Stomach (tissue), 9 donors: ENCODE data around the gene ZNF620. TPM values are rescaled to one million over a fixed set of nuclear protein-coding genes. Genes with fewer than 3 reads are reported as not detected.

ENCODE experiments used
- DNase-seq, 2 donors: peaks; one replicate each; pipeline versions ENCODE4 v3.0.0 to v3.0.0-alpha.2; 2013 to 2019
- H3K27ac ChIP-seq, 5 donors: fragments of 200-600 bp in 4 of 5; sonication (generic) in 4 of 5; one replicate each; pipeline ENCODE4 v1.5.1; 2013 to 2019; ENCODE audit warnings: mild to moderate bottlenecking in 1 of 5, moderate library complexity in 1 of 5
- H3K27me3 ChIP-seq, 3 donors: fragments of 200-600 bp; sonication (generic); one replicate each; pipeline ENCODE4 v1.5.1; 2017 to 2019; ENCODE audit warnings: mixed run types in 1 of 3
- H3K36me3 ChIP-seq, 4 donors: fragments of 200-600 bp; sonication (generic); 1 replicate in 3 of 4; 2 replicates in 1 of 4; pipeline ENCODE4 v1.5.1; 2016 to 2019
- H3K4me1 ChIP-seq, 4 donors: fragments of 200-600 bp; sonication (generic); one replicate each; pipeline ENCODE4 v1.5.1; 2016 to 2019
- H3K4me3 ChIP-seq, 4 donors: fragments of 200-600 bp; sonication (generic) in 3 of 4; one replicate each; pipeline ENCODE4 v1.5.1; 2016 to 2019; ENCODE audit warnings: mild to moderate bottlenecking in 1 of 4
- H3K9me3 ChIP-seq, 4 donors: fragments of 200-600 bp; sonication (generic); one replicate each; pipeline ENCODE4 v1.5.1; 2016 to 2019
- CTCF ChIP-seq, 7 experiments: fragments of 450-650 bp in 4 of 7; fragments of 200-600 bp in 3 of 7; sonication (generic) in 3 of 7; IDR thresholded peaks; one replicate each; pipeline ENCODE4 v1.5.1; 2016 to 2019; ENCODE audit warnings: antibody characterized with exemption in 7 of 7, control low read depth in 2 of 7, mild to moderate bottlenecking in 1 of 7
- EP300 ChIP-seq: sonication (generic); formaldehyde crosslinking; IDR thresholded peaks from one replicate; pipeline ENCODE4 v1.6.1; 2017; ENCODE audit warnings: antibody characterized with exemption
- POLR2A ChIP-seq, 4 donors: fragments of 450-650 bp; IDR thresholded peaks; one replicate each; pipeline ENCODE4 v1.6.1; 2016; ENCODE audit warnings: antibody characterized with exemption in 4 of 4, control low read depth in 2 of 4, mild to moderate bottlenecking in 1 of 4, moderate library complexity in 1 of 4
- POLR2AphosphoS5 ChIP-seq, 3 donors: sonication (generic); formaldehyde crosslinking; IDR thresholded peaks; one replicate each; pipeline ENCODE4 v1.6.1; 2016; ENCODE audit warnings: antibody characterized with exemption in 3 of 3
- WGBS, 5 donors: extraction: QIAGEN DNeasy Blood & Tissue Kit in 3 of 5; methylation state at CpG; one replicate each; pipeline versions ENCODE4 v1.1.5 to v1.1.7; 2013 to 2018; 5-methylcytosine and 5-hydroxymethylcytosine counted together
- intact Hi-C: fragments of 100-400 bp; cut with DNase I; formaldehyde crosslinking; loops from one replicate; pipeline ENCODE4 v1.15.1; 2023; ENCODE audit warnings: low total_unique reads
- polyA plus RNA-seq, 3 donors: library from polyadenylated mRNA; stranded (reverse); fragments of 200-250 nt; gene quantifications; one replicate each; pipeline ENCODE4 v1.2.3, GENCODE V29; 2013
- total RNA-seq, 5 donors: library from RNA; depleted of rRNA; stranded (reverse); fragments of >200 nt; gene quantifications; one replicate each; pipeline versions ENCODE4 v1.1.0 to v1.2.3, GENCODE V29; 2014 to 2016
- donor health status: healthy with polysubstance abuse.
- donor health status: Bipolar disorder and iron deficiency.
- donor health status: healthy.

Gene ZNF620
- total and polyA plus RNA-seq, 8 donors: 0.92 to 77.0 (median 1.7) TPM; not detected in 1

DNA sequence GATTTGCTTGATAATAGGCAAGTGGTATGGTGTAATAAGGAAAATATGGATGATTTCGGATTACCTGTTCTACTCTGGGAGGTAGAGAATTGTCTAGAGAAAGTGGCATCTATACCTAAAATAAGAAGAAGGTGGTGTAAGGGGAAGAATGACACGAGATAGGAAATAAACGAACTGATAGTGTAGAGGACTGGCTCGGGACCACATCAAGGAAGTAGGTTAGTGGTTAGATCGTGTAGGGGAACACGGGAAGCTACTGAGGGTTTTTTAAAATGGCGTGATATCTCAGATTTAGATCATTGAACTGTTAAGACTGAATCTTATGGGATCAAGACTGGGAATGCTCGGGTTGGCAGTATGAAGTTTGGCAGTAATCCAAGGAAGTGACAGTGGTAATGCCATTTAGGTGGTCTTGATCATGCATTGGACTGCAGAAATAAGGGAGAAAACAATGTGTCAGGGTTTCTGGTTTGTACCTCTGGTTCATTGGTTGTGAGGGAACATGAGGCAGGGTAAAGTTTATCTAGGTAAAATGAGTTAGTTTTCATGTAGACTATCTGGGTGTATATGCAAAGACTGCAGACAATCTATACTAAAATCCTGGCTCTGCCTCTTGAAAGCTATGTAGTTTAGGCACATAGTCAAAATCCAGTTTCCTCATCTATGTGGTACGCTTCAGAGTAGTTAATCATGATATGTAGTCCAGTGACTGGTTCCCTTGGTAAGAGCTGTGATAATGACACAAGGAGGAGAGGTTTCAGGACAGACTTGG lies 41.3 kb upstream of the ZNF620 start:
- peaks cover 0 to 16% (median 6%) of the 10 kb centered on the region in 4 donors for H3K4me1 ChIP-seq
- TF ChIP-seq EP300 (no peak), CTCF (IDR thresholded peaks at IDR 0.05) (no peak), POLR2A (IDR thresholded peaks at IDR 0.05) (no peak), POLR2AphosphoS5 (IDR thresholded peaks at IDR 0.05) (no peak)
- H3K27ac ChIP-seq: no peak overlapping the region
- no peak for DNase-seq
- no peaks in the 10 kb centered on the region for H3K27me3 ChIP-seq
- no peaks in the 10 kb centered on the region for H3K9me3 ChIP-seq
- no peak overlapping the region for H3K4me3 ChIP-seq
- intact Hi-C loops: no loop called here
- 63 to 77% (median 66%) methylated on average over 8 to 9 of the region's 9 CpGs for WGBS, 5 donors
- peaks cover 44 to 79% (median 73%) of the 10 kb centered on the region in 4 donors for H3K36me3 ChIP-seq

DNA sequence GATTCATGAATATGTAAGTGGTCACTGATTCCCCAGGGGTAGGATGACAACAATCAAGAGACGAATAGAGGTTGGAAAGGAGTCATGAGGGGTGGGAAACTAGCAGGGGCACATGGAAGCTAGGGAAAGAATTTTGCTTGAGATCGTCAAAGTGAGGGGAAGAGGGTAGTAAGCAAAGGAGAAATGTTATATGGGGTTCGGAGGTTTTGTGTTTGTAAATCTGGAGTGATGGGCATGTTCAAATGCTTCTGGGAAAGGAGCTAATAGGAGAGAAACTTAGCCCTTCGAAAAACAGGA lies 40.8 kb upstream of the ZNF620 start:
- no peak for TF ChIP-seq POLR2AphosphoS5 (IDR thresholded peaks at IDR 0.05)
- no peak for TF ChIP-seq POLR2A (IDR thresholded peaks at IDR 0.05)
- no peak for TF ChIP-seq EP300
- no peak for TF ChIP-seq CTCF (IDR thresholded peaks at IDR 0.05)
- H3K36me3 ChIP-seq: peaks cover 43 to 73% (median 68%) of the 10 kb centered on the region in 4 donors
- WGBS, 5 donors: 68 to 89% (median 81%) methylated on average over 4 of the region's 4 CpGs

GRCh38 chr3:40465456-40465855 lies 40.4 kb upstream of the ZNF620 start:
- intact Hi-C loops: no loop called here
- TF ChIP-seq POLR2AphosphoS5 (IDR thresholded peaks at IDR 0.05): no peak
- TF ChIP-seq POLR2A (IDR thresholded peaks at IDR 0.05): no peak
- no peak for TF ChIP-seq CTCF (IDR thresholded peaks at IDR 0.05)
- no peak for TF ChIP-seq EP300
- Histone ChIP-seq H3K36me3 (peaks cover 39 to 69% (median 64%) of the 10 kb centered on the region in 4 donors), H3K9me3 (no peaks in the 10 kb centered on the region), H3K27me3 (no peaks in the 10 kb centered on the region), H3K4me3 (no peak overlapping the region), H3K27ac (no peak overlapping the region), H3K4me1 (peaks cover 0 to 7% (median 3%) of the 10 kb centered on the region in 4 donors)
- 81 to 93% (median 87%) methylated on average over 2 of the region's 2 CpGs for WGBS, 5 donors
- DNase-seq: no peak

More for the DNA sequence above, 40.8 kb upstream of the ZNF620 start:
- Histone ChIP-seq H3K9me3 (no peaks in the 10 kb centered on the region), H3K27me3 (no peaks in the 10 kb centered on the region), H3K4me3 (no peak overlapping the region), H3K4me1 (peaks cover 0 to 11% (median 5%) of the 10 kb centered on the region in 4 donors), H3K27ac (no peak overlapping the region)
- DNase-seq: no peak
- intact Hi-C loops: no loop called here

- H3K9me3 ChIP-seq: no peaks in the 10 kb centered on the region
- no peak overlapping the region for H3K27ac ChIP-seq
- H3K4me1 ChIP-seq: peaks cover 0 to 5% (median 0%) of the 10 kb centered on the region in 4 donors
- no peaks in the 10 kb centered on the region for H3K27me3 ChIP-seq
- intact Hi-C loops: no loop called here
- TF ChIP-seq EP300: no peak
- TF ChIP-seq CTCF (IDR thresholded peaks at IDR 0.05): no peak
- TF ChIP-seq POLR2AphosphoS5 (IDR thresholded peaks at IDR 0.05): peak in 1 of 3 donors; percentile 8
- no peak for TF ChIP-seq POLR2A (IDR thresholded peaks at IDR 0.05)
- DNase-seq: no peak
- peaks cover 15 to 44% (median 38%) of the 10 kb centered on the region in 4 donors for H3K36me3 ChIP-seq
- H3K4me3 ChIP-seq: no peak overlapping the region
- WGBS, 5 donors: 37 to 56% (median 44%) methylated on average over 4 of the region's 4 CpGs
Measured at GRCh38 chr3:40468018-40468417, 37.8 kb upstream of the ZNF620 start.
